HFFc6 (cell line): ENCODE data around the gene PASK. TPM values are rescaled to one million over a fixed set of nuclear protein-coding genes. Genes with fewer than 3 reads are reported as not detected.

Experiments
- DNase-seq: peaks from one replicate; pipeline ENCODE4 v3.0.0-alpha.2; 2018
- H3K27ac Mint-ChIP-seq: 2 replicates; pipeline ENCODE4 v1.8.0; 2020; ENCODE audit warnings: mild to moderate bottlenecking, mixed read lengths
- H3K27me3 Mint-ChIP-seq: 2 replicates; pipeline ENCODE4 v1.8.0; 2021; ENCODE audit warnings: mild to moderate bottlenecking, moderate library complexity, mixed read lengths; ENCODE audit not compliant: insufficient read depth
- H3K36me3 Mint-ChIP-seq: 2 replicates; pipeline ENCODE4 v1.8.0; 2021; ENCODE audit warnings: low read depth, mixed read lengths
- H3K4me1 Mint-ChIP-seq: 2 replicates; pipeline ENCODE4 v1.8.0; 2020; ENCODE audit warnings: low read depth, mixed read lengths
- H3K4me3 Mint-ChIP-seq: 2 replicates; pipeline ENCODE4 v1.8.0; 2020; ENCODE audit warnings: mild to moderate bottlenecking, moderate library complexity, mixed read lengths
- H3K9me3 Mint-ChIP-seq: 2 replicates; pipeline ENCODE4 v1.8.0; 2020; ENCODE audit warnings: mild to moderate bottlenecking, mixed read lengths
- total RNA-seq, 6 experiments: library from RNA; stranded (reverse); fragmentation: NEBNext Ultra II Directional; extraction: Animal tissue kit (Norgen Biotek cat#: 25700); gene quantifications; 2 replicates in 1 of 6; 3 replicates in 5 of 6; pipeline ENCODE4 v1.2.3, GENCODE V29; 2021
- TF ChIP-seq, protein P1 (sequence below): fragments of 200-600 bp; sonication (generic); IDR thresholded peaks from 2 replicates; pipeline ENCODE4 v1.5.0; 2021; ENCODE audit warnings: antibody characterized with exemption, mild to moderate bottlenecking

PASK gene
- total RNA-seq, 6 experiments from 2014 or later: 3.3 to 7.1 (median 6.0) TPM

DNA sequence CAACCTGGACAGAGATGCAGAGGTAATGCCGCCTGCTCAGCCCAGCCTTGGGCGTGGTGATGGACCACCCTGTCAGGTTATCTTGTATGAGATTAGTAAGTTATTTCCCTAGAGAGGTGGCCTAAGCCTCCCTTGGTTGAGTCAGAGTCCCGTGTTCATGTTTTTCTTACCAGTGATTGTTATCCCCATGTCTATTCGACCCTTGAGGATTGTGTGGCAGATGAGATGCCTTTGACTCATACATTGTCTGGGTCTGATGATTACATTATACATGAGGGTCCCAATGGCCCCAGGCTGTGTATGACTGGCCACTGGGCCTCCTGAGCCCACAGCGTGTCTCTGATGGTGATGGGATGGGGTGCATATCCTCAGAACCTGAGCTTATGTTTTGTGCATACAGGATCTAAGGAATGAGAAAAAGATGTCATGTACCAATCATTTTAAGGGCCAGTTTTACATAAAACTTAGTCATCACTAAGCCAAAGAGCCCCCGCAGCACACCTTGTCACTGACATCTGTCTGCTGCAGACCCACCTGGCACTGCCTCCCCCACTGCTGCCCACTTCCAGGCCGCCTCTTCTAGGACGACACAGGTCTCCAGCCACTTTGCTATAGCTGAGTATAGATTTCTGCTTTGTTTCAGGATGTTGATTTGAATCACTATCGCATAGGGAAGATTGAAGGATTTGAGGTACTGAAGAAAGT is 8.7 kb upstream of the PASK start:
- H3K36me3 Mint-ChIP-seq: peaks cover 33% of the 10 kb centered on the region
- DNase-seq: peak; percentile 62
- TF ChIP-seq, protein P1, sequence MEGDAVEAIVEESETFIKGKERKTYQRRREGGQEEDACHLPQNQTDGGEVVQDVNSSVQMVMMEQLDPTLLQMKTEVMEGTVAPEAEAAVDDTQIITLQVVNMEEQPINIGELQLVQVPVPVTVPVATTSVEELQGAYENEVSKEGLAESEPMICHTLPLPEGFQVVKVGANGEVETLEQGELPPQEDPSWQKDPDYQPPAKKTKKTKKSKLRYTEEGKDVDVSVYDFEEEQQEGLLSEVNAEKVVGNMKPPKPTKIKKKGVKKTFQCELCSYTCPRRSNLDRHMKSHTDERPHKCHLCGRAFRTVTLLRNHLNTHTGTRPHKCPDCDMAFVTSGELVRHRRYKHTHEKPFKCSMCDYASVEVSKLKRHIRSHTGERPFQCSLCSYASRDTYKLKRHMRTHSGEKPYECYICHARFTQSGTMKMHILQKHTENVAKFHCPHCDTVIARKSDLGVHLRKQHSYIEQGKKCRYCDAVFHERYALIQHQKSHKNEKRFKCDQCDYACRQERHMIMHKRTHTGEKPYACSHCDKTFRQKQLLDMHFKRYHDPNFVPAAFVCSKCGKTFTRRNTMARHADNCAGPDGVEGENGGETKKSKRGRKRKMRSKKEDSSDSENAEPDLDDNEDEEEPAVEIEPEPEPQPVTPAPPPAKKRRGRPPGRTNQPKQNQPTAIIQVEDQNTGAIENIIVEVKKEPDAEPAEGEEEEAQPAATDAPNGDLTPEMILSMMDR: no peak
- peaks cover 5% of the 10 kb centered on the region; the same call in 1 of the 2 replicates for H3K27me3 Mint-ChIP-seq
- H3K9me3 Mint-ChIP-seq: no peaks in the 10 kb centered on the region
- peak overlapping the region; percentile 82 for H3K27ac Mint-ChIP-seq
- H3K4me3 Mint-ChIP-seq: no peak overlapping the region; the same call in 1 of the 2 replicates
- peaks cover 54% of the 10 kb centered on the region for H3K4me1 Mint-ChIP-seq

DNA sequence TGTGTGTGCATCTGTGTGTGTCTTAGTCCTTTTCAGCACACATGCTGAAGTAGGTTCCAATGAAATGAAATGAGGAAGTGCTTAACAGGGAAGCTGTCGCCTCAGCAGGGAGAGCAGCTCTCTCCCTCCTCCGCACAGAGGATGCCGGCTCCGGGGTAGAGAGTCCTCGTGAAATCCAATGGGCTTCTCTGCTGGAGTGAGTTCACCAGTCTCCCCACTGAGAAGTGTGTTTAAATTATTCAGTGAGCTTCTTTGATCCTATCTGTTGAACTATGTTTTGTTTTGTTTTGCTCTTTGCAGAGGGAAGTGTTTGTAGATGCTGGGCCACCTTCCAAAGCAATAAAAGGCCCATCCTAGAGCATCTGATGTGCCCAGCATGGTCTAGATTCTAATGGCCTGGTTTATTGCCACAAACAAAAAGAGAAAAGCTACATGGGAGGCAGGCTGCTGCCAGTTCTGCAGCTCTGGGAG is 7.7 kb upstream of the PASK start:
- H3K27me3 Mint-ChIP-seq: peaks cover 2% of the 10 kb centered on the region; the same call in 1 of the 2 replicates
- peaks cover 58% of the 10 kb centered on the region for H3K4me1 Mint-ChIP-seq
- no peak for DNase-seq
- H3K9me3 Mint-ChIP-seq: no peaks in the 10 kb centered on the region
- peaks cover 28% of the 10 kb centered on the region for H3K36me3 Mint-ChIP-seq
- no peak overlapping the region for H3K4me3 Mint-ChIP-seq
- TF ChIP-seq, protein P1: no peak
- H3K27ac Mint-ChIP-seq: peak overlapping the region; percentile 82

DNA sequence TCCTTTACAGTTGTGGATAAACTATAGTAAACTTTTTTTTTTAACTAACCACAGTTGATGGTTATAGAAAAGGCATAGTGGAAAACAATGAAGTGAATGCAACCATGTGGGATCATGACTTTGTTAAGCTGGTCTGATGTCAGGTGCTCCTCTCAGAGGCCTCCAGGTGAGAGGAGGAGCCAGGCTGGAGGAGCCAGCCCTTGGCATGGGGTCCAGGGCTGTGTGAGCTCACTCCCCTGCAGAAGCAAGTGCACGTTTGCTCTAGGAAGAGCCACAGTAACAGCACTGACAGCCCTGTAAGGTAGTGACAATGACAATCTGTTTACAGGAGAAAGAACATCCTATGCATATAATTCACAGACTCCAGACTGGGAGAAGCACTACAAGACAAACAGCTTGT is 6.7 kb upstream of the PASK start:
- TF ChIP-seq, protein P1: no peak
- H3K9me3 Mint-ChIP-seq: no peaks in the 10 kb centered on the region
- peaks cover 60% of the 10 kb centered on the region for H3K4me1 Mint-ChIP-seq
- no peak for DNase-seq
- H3K4me3 Mint-ChIP-seq: no peak overlapping the region
- peaks cover 28% of the 10 kb centered on the region for H3K36me3 Mint-ChIP-seq
- no peak overlapping the region for H3K27ac Mint-ChIP-seq
- H3K27me3 Mint-ChIP-seq: peaks cover 4% of the 10 kb centered on the region

DNA sequence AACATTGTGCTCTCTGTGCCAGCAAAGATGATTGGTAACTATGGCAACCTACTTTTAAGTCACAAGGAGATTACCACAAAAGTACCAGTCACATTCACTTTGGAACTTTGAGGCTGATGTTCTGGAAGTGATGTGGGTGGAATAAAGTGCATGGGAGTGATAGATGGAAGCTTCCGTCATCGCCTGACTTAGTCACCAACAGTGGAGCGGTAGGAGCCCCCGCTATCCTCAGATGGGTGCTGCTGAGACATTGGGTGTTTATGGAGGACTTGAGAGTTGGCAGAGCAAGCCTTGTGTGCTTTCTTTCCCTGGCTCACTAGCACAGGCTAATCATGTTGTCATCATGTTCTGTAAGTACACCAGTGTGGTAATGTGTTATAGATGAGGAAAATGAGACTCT is 5.6 kb upstream of the PASK start:
- H3K9me3 Mint-ChIP-seq: no peaks in the 10 kb centered on the region
- H3K36me3 Mint-ChIP-seq: peaks cover 23% of the 10 kb centered on the region
- no peak for DNase-seq
- peaks cover 4% of the 10 kb centered on the region for H3K27me3 Mint-ChIP-seq
- H3K4me1 Mint-ChIP-seq: peaks cover 67% of the 10 kb centered on the region
- peak overlapping the region; percentile 58; the same call in 1 of the 2 replicates for H3K27ac Mint-ChIP-seq
- H3K4me3 Mint-ChIP-seq: no peak overlapping the region
- TF ChIP-seq, protein P1: no peak

DNA sequence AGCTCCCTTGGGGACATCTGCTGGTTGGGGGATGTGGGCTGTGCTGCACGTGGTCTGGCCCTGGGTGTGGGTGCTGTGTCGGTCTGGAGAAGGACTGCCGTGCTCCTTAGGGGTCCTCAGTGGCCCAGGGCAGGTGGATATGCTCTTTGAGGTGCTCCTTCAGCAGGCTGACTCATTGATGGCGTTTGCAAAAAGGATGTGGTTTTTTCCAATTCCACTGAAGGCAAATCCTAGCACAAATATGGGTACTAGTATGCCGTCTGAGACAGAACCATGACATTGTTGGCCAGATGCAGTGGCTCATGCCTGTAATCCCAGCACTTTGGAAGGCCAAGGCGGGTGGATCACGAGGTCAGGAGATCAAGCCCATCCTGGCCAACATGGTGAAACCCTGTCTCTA is 4.3 kb upstream of the PASK start:
- Mint-ChIP-seq H3K27ac (peak overlapping the region; percentile 63), H3K27me3 (peaks cover 4% of the 10 kb centered on the region), H3K4me3 (no peak overlapping the region), H3K36me3 (peaks cover 23% of the 10 kb centered on the region), H3K4me1 (peaks cover 71% of the 10 kb centered on the region), H3K9me3 (no peaks in the 10 kb centered on the region)
- TF ChIP-seq, protein P1: no peak
- DNase-seq: peak; percentile 28
